SK-N-SH treated with all-trans-retinoic acid at 6 μM for 48 hours (cell line): ENCODE measurements around the gene SPOCD1.

Source experiments
- CREB5 ChIP-seq: fragments of 250-450 bp; sonication (Bioruptor Pico); IDR thresholded peaks from 2 replicates; pipeline ENCODE4 v1.5.1; 2020; ENCODE audit warnings: low read depth, mild to moderate bottlenecking, moderate library complexity
- ESRRG ChIP-seq: fragments of 250-450 bp; sonication (Bioruptor Pico); IDR thresholded peaks from 2 replicates; pipeline ENCODE4 v1.6.1; 2021; ENCODE audit warnings: mild to moderate bottlenecking
- ISL1 ChIP-seq: fragments of 250-450 bp; sonication (Bioruptor Pico); IDR thresholded peaks from 2 replicates; pipeline ENCODE4 v2.1.2; 2022; ENCODE audit warnings: mild to moderate bottlenecking, moderate library complexity
- PPARA ChIP-seq: fragments of 250-450 bp; sonication (Bioruptor Pico); IDR thresholded peaks from 2 replicates; pipeline ENCODE4 v1.5.0; 2020; ENCODE audit warnings: mild to moderate bottlenecking, borderline replicate concordance
- ZFP30 ChIP-seq: fragments of 450-650 bp; formaldehyde crosslinking; IDR thresholded peaks from 2 replicates; pipeline ENCODE4 v1.5.0; 2022; ENCODE audit warnings: mild to moderate bottlenecking, moderate library complexity
- TF ChIP-seq, protein P1 (sequence below): fragments of 250-450 bp; sonication (Bioruptor Pico); IDR thresholded peaks from 2 replicates; pipeline ENCODE4 v1.8.0; 2020; ENCODE audit warnings: mild to moderate bottlenecking, moderate library complexity, borderline replicate concordance
- TF ChIP-seq, protein P2 (sequence below): fragments of 250-450 bp; sonication (Bioruptor Pico); IDR thresholded peaks from 2 replicates; pipeline ENCODE4 v1.5.0; 2020; ENCODE audit warnings: mild to moderate bottlenecking, moderate library complexity

GRCh38 chr1:31762726-31763670 is 52.8 kb downstream of the SPOCD1 start:
- TF ChIP-seq, protein P1, sequence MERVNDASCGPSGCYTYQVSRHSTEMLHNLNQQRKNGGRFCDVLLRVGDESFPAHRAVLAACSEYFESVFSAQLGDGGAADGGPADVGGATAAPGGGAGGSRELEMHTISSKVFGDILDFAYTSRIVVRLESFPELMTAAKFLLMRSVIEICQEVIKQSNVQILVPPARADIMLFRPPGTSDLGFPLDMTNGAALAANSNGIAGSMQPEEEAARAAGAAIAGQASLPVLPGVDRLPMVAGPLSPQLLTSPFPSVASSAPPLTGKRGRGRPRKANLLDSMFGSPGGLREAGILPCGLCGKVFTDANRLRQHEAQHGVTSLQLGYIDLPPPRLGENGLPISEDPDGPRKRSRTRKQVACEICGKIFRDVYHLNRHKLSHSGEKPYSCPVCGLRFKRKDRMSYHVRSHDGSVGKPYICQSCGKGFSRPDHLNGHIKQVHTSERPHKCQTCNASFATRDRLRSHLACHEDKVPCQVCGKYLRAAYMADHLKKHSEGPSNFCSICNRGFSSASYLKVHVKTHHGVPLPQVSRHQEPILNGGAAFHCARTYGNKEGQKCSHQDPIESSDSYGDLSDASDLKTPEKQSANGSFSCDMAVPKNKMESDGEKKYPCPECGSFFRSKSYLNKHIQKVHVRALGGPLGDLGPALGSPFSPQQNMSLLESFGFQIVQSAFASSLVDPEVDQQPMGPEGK = no peak
- TF ChIP-seq ZFP30 (CRISPR knock-in tag) (0 out of 2 replicates have a peak, but pooled peaks have one; percentile 11), PPARA (CRISPR knock-in tag) (no peak), ISL1 (CRISPR knock-in tag) (no peak), CREB5 (no peak), ESRRG (CRISPR knock-in tag) (no peak)
- TF ChIP-seq, protein P2, sequence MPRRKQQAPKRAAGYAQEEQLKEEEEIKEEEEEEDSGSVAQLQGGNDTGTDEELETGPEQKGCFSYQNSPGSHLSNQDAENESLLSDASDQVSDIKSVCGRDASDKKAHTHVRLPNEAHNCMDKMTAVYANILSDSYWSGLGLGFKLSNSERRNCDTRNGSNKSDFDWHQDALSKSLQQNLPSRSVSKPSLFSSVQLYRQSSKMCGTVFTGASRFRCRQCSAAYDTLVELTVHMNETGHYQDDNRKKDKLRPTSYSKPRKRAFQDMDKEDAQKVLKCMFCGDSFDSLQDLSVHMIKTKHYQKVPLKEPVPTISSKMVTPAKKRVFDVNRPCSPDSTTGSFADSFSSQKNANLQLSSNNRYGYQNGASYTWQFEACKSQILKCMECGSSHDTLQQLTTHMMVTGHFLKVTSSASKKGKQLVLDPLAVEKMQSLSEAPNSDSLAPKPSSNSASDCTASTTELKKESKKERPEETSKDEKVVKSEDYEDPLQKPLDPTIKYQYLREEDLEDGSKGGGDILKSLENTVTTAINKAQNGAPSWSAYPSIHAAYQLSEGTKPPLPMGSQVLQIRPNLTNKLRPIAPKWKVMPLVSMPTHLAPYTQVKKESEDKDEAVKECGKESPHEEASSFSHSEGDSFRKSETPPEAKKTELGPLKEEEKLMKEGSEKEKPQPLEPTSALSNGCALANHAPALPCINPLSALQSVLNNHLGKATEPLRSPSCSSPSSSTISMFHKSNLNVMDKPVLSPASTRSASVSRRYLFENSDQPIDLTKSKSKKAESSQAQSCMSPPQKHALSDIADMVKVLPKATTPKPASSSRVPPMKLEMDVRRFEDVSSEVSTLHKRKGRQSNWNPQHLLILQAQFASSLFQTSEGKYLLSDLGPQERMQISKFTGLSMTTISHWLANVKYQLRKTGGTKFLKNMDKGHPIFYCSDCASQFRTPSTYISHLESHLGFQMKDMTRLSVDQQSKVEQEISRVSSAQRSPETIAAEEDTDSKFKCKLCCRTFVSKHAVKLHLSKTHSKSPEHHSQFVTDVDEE = 0 out of 2 replicates have a peak, but pooled peaks have one; percentile 56
